H1 (cell line): ENCODE data around the gene DNAAF5. TPM values are rescaled to one million over a fixed set of nuclear protein-coding genes. Genes with fewer than 3 reads are reported as not detected.

Source experiments
- CTCF ChIA-PET: fragments of 300-600 bp; sonication (Branson Sonifier 250); formaldehyde crosslinking; loops from one replicate; lab custom pipeline; 2021; ENCODE audit not compliant: partially characterized antibody; lab: Charles Lee
- POLR2A ChIA-PET: fragments of 300-600 bp; sonication (Branson Sonifier 250); formaldehyde crosslinking; loops from one replicate; lab custom pipeline; 2021; ENCODE audit warnings: inconsistent platforms; ENCODE audit not compliant: partially characterized antibody; lab: Charles Lee
- DNase-seq, 2 experiments: peaks; one replicate each; pipeline versions ENCODE4 v3.0.0 to v3.0.0-alpha.2; 2010 to 2022; ENCODE audit warnings: low spot score in 2 of 2, low read depth in 1 of 2, mixed read lengths in 1 of 2
- FAIRE-seq: peaks from 2 replicates; lab custom pipeline; 2011; peaks lifted over from hg19 to GRCh38; lab: Jason Lieb, UNC
- H2AFZ ChIP-seq: 2 replicates; pipeline ENCODE4 v1.8.1; 2012; ENCODE audit warnings: low read length, inconsistent platforms
- H2AK5ac ChIP-seq: 2 replicates; pipeline ENCODE4 v1.6.1; 2013; ENCODE audit warnings: low read depth, low read length
- H2BK120ac ChIP-seq: replicated peaks from 2 replicates; pipeline ENCODE3; 2013; ENCODE audit warnings: low read depth, low read length, inconsistent platforms
- H2BK12ac ChIP-seq: 2 replicates; pipeline ENCODE4 v1.6.1; 2013; ENCODE audit warnings: low read depth, low read length
- H2BK15ac ChIP-seq: 2 replicates; pipeline ENCODE4 v1.6.1; 2013; ENCODE audit warnings: low read length
- H2BK20ac ChIP-seq: 2 replicates; pipeline ENCODE4 v1.6.1; 2013; ENCODE audit warnings: low read length
- H2BK5ac ChIP-seq: 2 replicates; pipeline ENCODE4 v1.6.1; 2013; ENCODE audit warnings: low read depth, low read length
- H3K14ac ChIP-seq: 2 replicates; pipeline ENCODE4 v1.6.1; 2013; ENCODE audit warnings: inconsistent platforms; ENCODE audit not compliant: insufficient read length
- H3K18ac ChIP-seq: 2 replicates; pipeline ENCODE4 v1.6.1; 2013; ENCODE audit warnings: low read length; ENCODE audit errors: extremely low read depth
- H3K23ac ChIP-seq: 2 replicates; pipeline ENCODE4 v1.6.1; 2013; ENCODE audit warnings: inconsistent platforms; ENCODE audit not compliant: insufficient read length
- H3K23me2 ChIP-seq: 2 replicates; pipeline ENCODE4 v1.6.1; 2013; ENCODE audit warnings: low read depth, low read length
- H3K27ac ChIP-seq: 2 replicates; pipeline ENCODE4 v1.6.1; 2011; ENCODE audit warnings: low read depth, low read length, inconsistent platforms
- H3K27me3 ChIP-seq, 4 experiments: replicated peaks in 1 of 4; 1 replicate in 1 of 4; 2 replicates in 3 of 4; pipeline versions ENCODE4 v1.6.1 to v1.8.1; 2011 to 2013; ENCODE audit warnings: low read length in 3 of 4, mild to moderate bottlenecking in 3 of 4, inconsistent platforms in 2 of 4, mixed read lengths in 2 of 4, moderate library complexity in 1 of 4; ENCODE audit not compliant: control insufficient read depth in 3 of 4, insufficient read depth in 3 of 4; ENCODE audit errors: extremely low read depth in 1 of 4
- H3K36me3 ChIP-seq, 4 experiments: 2 replicates each; pipeline versions ENCODE4 v1.6.1 to v1.8.1; 2011 to 2013; ENCODE audit warnings: mild to moderate bottlenecking in 4 of 4, low read length in 3 of 4, moderate library complexity in 2 of 4, control low read depth in 1 of 4, inconsistent platforms in 1 of 4; ENCODE audit not compliant: insufficient read depth in 4 of 4, control insufficient read depth in 2 of 4
- H3K4ac ChIP-seq: replicated peaks from 2 replicates; pipeline ENCODE3; 2013; ENCODE audit warnings: low read length, low read depth, mixed read lengths, inconsistent platforms; ENCODE audit not compliant: insufficient read length
- H3K4me1 ChIP-seq, 4 experiments: replicated peaks in 1 of 4; 1 replicate in 1 of 4; 2 replicates in 3 of 4; pipeline versions ENCODE4 v1.6.1 to v1.8.1; 2011 to 2013; ENCODE audit warnings: low read length in 3 of 4, inconsistent platforms in 2 of 4, mixed read lengths in 1 of 4; ENCODE audit not compliant: insufficient read depth in 4 of 4, control insufficient read depth in 3 of 4
- H3K4me2 ChIP-seq, 2 experiments: 2 replicates each; pipeline versions ENCODE4 v1.6.1 to v1.8.1; 2011 to 2013; ENCODE audit warnings: low read depth in 2 of 2, low read length in 2 of 2, control low read depth in 1 of 2, inconsistent platforms in 1 of 2, mild to moderate bottlenecking in 1 of 2; ENCODE audit not compliant: insufficient read depth in 1 of 2
- H3K4me3 ChIP-seq, 4 experiments: fragments of 200-600, 300-600 bp in 1 of 4; sonication (generic), shearing (Covaris generic), sonication (Bioruptor Twin) in 1 of 4; 2 replicates each; pipeline versions ENCODE4 v1.5.1 to v1.8.1; 2011 to 2016; ENCODE audit warnings: low read length in 4 of 4, low read depth in 3 of 4, control low read depth in 2 of 4, inconsistent platforms in 2 of 4, mild to moderate bottlenecking in 2 of 4, mixed read lengths in 1 of 4, moderate library complexity in 1 of 4; ENCODE audit not compliant: insufficient read depth in 2 of 4; ENCODE audit errors: extremely low read depth in 1 of 4
- H3K56ac ChIP-seq: replicated peaks from 2 replicates; pipeline ENCODE3; 2013; ENCODE audit warnings: low read depth, mild to moderate bottlenecking, mixed read lengths, low read length, inconsistent platforms; ENCODE audit not compliant: insufficient read length
- H3K79me1 ChIP-seq: 2 replicates; pipeline ENCODE4 v1.6.1; 2013; ENCODE audit warnings: low read depth, low read length, control low read depth
- H3K79me2 ChIP-seq, 2 experiments: 2 replicates each; pipeline versions ENCODE4 v1.6.1 to v1.8.1; 2012 to 2013; ENCODE audit warnings: low read length in 2 of 2, mild to moderate bottlenecking in 2 of 2, inconsistent platforms in 1 of 2; ENCODE audit not compliant: insufficient read depth in 2 of 2, control insufficient read depth in 1 of 2
- H3K9ac ChIP-seq, 4 experiments: replicated peaks in 1 of 4; 1 replicate in 1 of 4; 2 replicates in 3 of 4; pipeline versions ENCODE4 v1.6.1 to v1.8.1; 2011 to 2013; ENCODE audit warnings: low read depth in 3 of 4, low read length in 3 of 4, control low read depth in 2 of 4, mild to moderate bottlenecking in 2 of 4, moderate library complexity in 2 of 4, inconsistent platforms in 1 of 4; ENCODE audit errors: extremely low read depth in 1 of 4
- H3K9me3 ChIP-seq, 2 experiments: 2 replicates each; pipeline versions ENCODE4 v1.6.1 to v1.8.1; 2012 to 2013; ENCODE audit warnings: mild to moderate bottlenecking in 2 of 2, moderate library complexity in 2 of 2, control low read depth in 1 of 2, inconsistent platforms in 1 of 2, low read depth in 1 of 2, low read length in 1 of 2, mixed read lengths in 1 of 2; ENCODE audit not compliant: insufficient read depth in 2 of 2
- H4K20me1 ChIP-seq, 2 experiments: replicated peaks in 1 of 2; 2 replicates each; pipeline versions ENCODE3 to v1.8.1; 2011 to 2013; ENCODE audit warnings: inconsistent platforms in 2 of 2, low read length in 2 of 2, mild to moderate bottlenecking in 1 of 2; ENCODE audit not compliant: insufficient read depth in 2 of 2, control insufficient read depth in 1 of 2
- H4K5ac ChIP-seq: 2 replicates; pipeline ENCODE4 v1.6.1; 2013; ENCODE audit warnings: low read length, low read depth, mixed read lengths, inconsistent platforms; ENCODE audit not compliant: insufficient read length
- H4K8ac ChIP-seq: 2 replicates; pipeline ENCODE4 v1.8.0; 2013; ENCODE audit warnings: mild to moderate bottlenecking, moderate library complexity, low read length, inconsistent platforms; ENCODE audit not compliant: insufficient read depth; ENCODE audit errors: extremely low read depth
- H4K91ac ChIP-seq: replicated peaks from 2 replicates; pipeline ENCODE3; 2013; ENCODE audit warnings: low read length, mixed read lengths, inconsistent platforms; ENCODE audit not compliant: insufficient read length
- CREB1 ChIP-seq: IDR thresholded peaks from 2 replicates; pipeline ENCODE4 v1.6.1; 2012; ENCODE audit warnings: inconsistent platforms
- WGBS, 2 experiments: shearing (Covaris generic) in 1 of 2; methylation state at CpG; one replicate each; pipeline versions ENCODE4 v1.1.6 to v1.1.7; 2013 to 2015; ENCODE audit warnings: low lambda C conversion rate in 2 of 2, mixed read lengths in 2 of 2, inconsistent platforms in 1 of 2, low coverage in 1 of 2, missing lambda C conversion rate in 1 of 2; ENCODE audit not compliant: insufficient replicate concordance in 2 of 2, insufficient coverage in 1 of 2, insufficient read length in 1 of 2; ENCODE audit errors: extremely low coverage in 1 of 2, missing lambda C conversion rate in 1 of 2; 5-methylcytosine and 5-hydroxymethylcytosine counted together
- polyA plus RNA-seq, 7 experiments: library from polyadenylated mRNA; depleted of rRNA in 3 of 7; stranded (reverse) in 5 of 7; unstranded in 2 of 7; fragments of >200 nt in 5 of 7; fragments of 200-250 nt in 2 of 7; gene quantifications; 1 replicate in 5 of 7; 2 replicates in 1 of 7; 4 replicates in 1 of 7; pipeline versions ENCODE4 v1.2.1 to v1.2.3, GENCODE V29; 2011 to 2013; ENCODE audit warnings: missing spikeins in 2 of 7, mixed read lengths in 2 of 7
- total RNA-seq: library from RNA; stranded (reverse); fragmentation: NEBNext Ultra II Directional; extraction: Animal tissue kit (Norgen Biotek cat#: 25700); gene quantifications from 2 replicates; pipeline ENCODE4 v1.2.1, GENCODE V29; 2021

Gene DNAAF5
- total and polyA plus RNA-seq, 2 of the 8 experiments (the other 6 are each of a cell fraction or from before 2014, with no cell fraction given): 55.1 to 95.9 TPM

- H3K4me1 ChIP-seq: peaks cover 0 to 4% (median 2%) of the 10 kb centered on the region in 4 experiments; a peak in 2 of 7 replicates
- no peak overlapping the region for H2BK15ac ChIP-seq
- ChIA-PET POLR2A (no interaction called here), CTCF (interaction anchor here (1.2 kb wide), 1 partner anchor 56 kb away, joined by 4 read pairs; no protein-coding TSS in a partner anchor)
- H3K4me2 ChIP-seq: no peak overlapping the region
- H3K4me3 ChIP-seq: no peak overlapping the region
- no peak overlapping the region for H3K27ac ChIP-seq
- H3K9me3 ChIP-seq: peaks cover 25 to 35% of the 10 kb centered on the region in 2 experiments
- no peak overlapping the region for H4K8ac ChIP-seq
- H3K18ac ChIP-seq: no peak overlapping the region
- H4K91ac ChIP-seq: no peak overlapping the region
- no peak overlapping the region for H2AK5ac ChIP-seq
- H3K9ac ChIP-seq: no peak overlapping the region
- no peak overlapping the region for H3K23ac ChIP-seq
- no peak overlapping the region for H3K14ac ChIP-seq
- H2BK12ac ChIP-seq: no peak overlapping the region
- DNase-seq: no peak
- H2AFZ ChIP-seq: no peak overlapping the region
- WGBS, 2 experiments: 94% methylated on average over 4 of the region's 5 CpGs; no CpG with 5 or more reads in 1 of the 2 experiments
- H3K23me2 ChIP-seq: no peaks in the 10 kb centered on the region; the same call in 1 of the 2 replicates
- H4K20me1 ChIP-seq: no peaks in the 10 kb centered on the region
- H3K79me1 ChIP-seq: peaks cover 18% of the 10 kb centered on the region
- TF ChIP-seq CREB1: no peak
- peaks cover 0 to 35% (median 11%) of the 10 kb centered on the region in 4 experiments; a peak in 7 of 8 replicates for H3K36me3 ChIP-seq
- no peak overlapping the region for H3K56ac ChIP-seq
- no peak overlapping the region for H4K5ac ChIP-seq
- H3K4ac ChIP-seq: no peak overlapping the region
- peaks cover 10 to 60% of the 10 kb centered on the region in 2 experiments for H3K79me2 ChIP-seq
- H2BK5ac ChIP-seq: no peak overlapping the region
- FAIRE-seq: no peak
- no peak overlapping the region for H2BK20ac ChIP-seq
- H3K27me3 ChIP-seq: no peaks in the 10 kb centered on the region
- no peak overlapping the region for H2BK120ac ChIP-seq
Observed at GRCh38 chr7:721619-722248, 4.8 kb upstream of the DNAAF5 start.
